Kidney (tissue), 14 donors: Measurements from ENCODE around the gene PLEKHG5. TPM values are rescaled to one million over a fixed set of nuclear protein-coding genes. Genes with fewer than 3 reads are reported as not detected.
A peak's percentile ranks its signal among the peaks of the same experiment; 100 is the strongest.
"Not testable (repeated sequence)": the region's sequence is repeated elsewhere in the genome, so short reads cannot be mapped to it uniquely, and the experiment has no call there.

Experiments
- DNase-seq, 5 donors: peaks; one replicate each; pipeline ENCODE4 v3.0.0-alpha.2; 2013 to 2020
- FAIRE-seq: peaks from 2 replicates; lab custom pipeline; 2012; peaks lifted over from hg19 to GRCh38; lab: Jason Lieb, UNC
- H3K27ac ChIP-seq, 2 donors: one replicate each; pipeline ENCODE4 v1.7.0; 2013; ENCODE audit warnings: low read depth in 2 of 2, low read length in 2 of 2, inconsistent platforms in 1 of 2
- H3K27me3 ChIP-seq: one replicate; pipeline ENCODE4 v1.7.1; 2013; ENCODE audit warnings: low read length, inconsistent platforms; ENCODE audit not compliant: control insufficient read depth, insufficient read depth
- H3K36me3 ChIP-seq, 3 donors: one replicate each; pipeline versions ENCODE4 v1.7.0 to v1.7.1; 2013; ENCODE audit warnings: low read length in 3 of 3, control low read depth in 1 of 3, inconsistent platforms in 1 of 3; ENCODE audit not compliant: insufficient read depth in 3 of 3, control insufficient read depth in 2 of 3
- H3K4me1 ChIP-seq, 3 donors: one replicate each; pipeline versions ENCODE4 v1.7.0 to v1.7.1; 2013; ENCODE audit warnings: low read length in 3 of 3, inconsistent platforms in 1 of 3, low read depth in 1 of 3; ENCODE audit not compliant: control insufficient read depth in 2 of 3, insufficient read depth in 2 of 3
- H3K4me3 ChIP-seq, 3 donors: one replicate each; pipeline versions ENCODE4 v1.7.0 to v1.8.1; 2013; ENCODE audit warnings: low read length in 3 of 3, control low read depth in 1 of 3, inconsistent platforms in 1 of 3
- H3K9ac ChIP-seq, 3 donors: one replicate each; pipeline versions ENCODE4 v1.7.0 to v1.7.1; 2013; ENCODE audit warnings: low read length in 3 of 3, control low read depth in 1 of 3, inconsistent platforms in 1 of 3
- H3K9me3 ChIP-seq, 3 donors: one replicate each; pipeline versions ENCODE4 v1.7.0 to v1.7.1; 2013; ENCODE audit warnings: low read length in 3 of 3, control low read depth in 1 of 3, inconsistent platforms in 1 of 3; ENCODE audit not compliant: control insufficient read depth in 2 of 3, insufficient read depth in 1 of 3
- CTCF ChIP-seq: IDR thresholded peaks from 3 replicates; pipeline ENCODE4 v1.5.1; 2012; ENCODE audit warnings: mild to moderate bottlenecking, moderate library complexity, borderline replicate concordance; ENCODE audit not compliant: insufficient read depth; ENCODE audit errors: extremely low read depth
- intact Hi-C: fragments of 100-400 bp; cut with DNase I; formaldehyde crosslinking; loops from one replicate; pipeline ENCODE4 v1.11.1; 2022
- polyA plus RNA-seq: library from polyadenylated mRNA; stranded (reverse); fragments of 350-450 nt; fragmentation: Illumina TruSeq; extraction: RNeasy Lipid Tissue Mini Kit (QIAGEN cat#74804); gene quantifications from one replicate; pipeline ENCODE4 v1.2.3, GENCODE V29; 2014; ENCODE audit warnings: low read depth, low replicate concordance; ENCODE audit not compliant: insufficient read depth
- total RNA-seq: library from RNA; stranded (reverse); fragmentation: NEBNext Ultra II Directional; extraction: Animal tissue kit (Norgen Biotek cat#: 25700); gene quantifications from one replicate; pipeline ENCODE4 v1.2.1, GENCODE V29; 2021
- donor health status: control.
- donor health status: control.
- donor health status: control.
- donor health status: control.
- donor health status: control.
- donor health status: DM: yes; HTN: yes; CAD: no.
- donor health status: Normal renal cell carcinoma (clear cell type).

The PLEKHG5 gene
- total and polyA plus RNA-seq, 2 donors from 2014 or later: 4.4 to 14.0 TPM

GRCh38 chr1:6447818-6448748, 43.4 kb downstream of the PLEKHG5 start:
- Histone ChIP-seq H3K4me1 (peaks cover 0 to 4% (median 3%) of the 10 kb centered on the region in 3 donors), H3K27me3 (peaks cover 9% of the 10 kb centered on the region), H3K4me3 (no peak overlapping the region), H3K36me3 (no peaks in the 10 kb centered on the region), H3K27ac (no peak overlapping the region), H3K9ac (no peak overlapping the region), H3K9me3 (no peaks in the 10 kb centered on the region)
- DNase-seq (peak in 4 of 5 donors; percentile 83 to 93 (median 88)), FAIRE-seq (no peak)
- no peak for TF ChIP-seq CTCF
- intact Hi-C loops: no loop called here

GRCh38 chr1:6447016-6447817, 44.2 kb downstream of the PLEKHG5 start:
- intact Hi-C loops: no loop called here
- TF ChIP-seq CTCF: no peak
- Histone ChIP-seq H3K4me3 (no peak overlapping the region), H3K27ac (no peak overlapping the region), H3K9ac (no peak overlapping the region), H3K4me1 (peaks cover 0 to 4% (median 3%) of the 10 kb centered on the region in 3 donors), H3K27me3 (peaks cover 6% of the 10 kb centered on the region), H3K9me3 (no peaks in the 10 kb centered on the region), H3K36me3 (no peaks in the 10 kb centered on the region)
- DNase-seq (peak in 3 of 5 donors; percentile 50 to 62 (median 55)), FAIRE-seq (no peak)

GRCh38 chr1:6446665-6447015, 44.8 kb downstream of the PLEKHG5 start:
- FAIRE-seq (no peak), DNase-seq (peak in 1 of 5 donors; percentile 63)
- Histone ChIP-seq H3K9me3 (no peaks in the 10 kb centered on the region), H3K27ac (no peak overlapping the region), H3K9ac (no peak overlapping the region), H3K27me3 (peaks cover 6% of the 10 kb centered on the region), H3K36me3 (no peaks in the 10 kb centered on the region), H3K4me1 (peaks cover 0 to 4% (median 3%) of the 10 kb centered on the region in 3 donors), H3K4me3 (no peak overlapping the region)
- TF ChIP-seq CTCF: no peak
- intact Hi-C loops: no loop called here

- H3K9ac ChIP-seq, H3K4me3 ChIP-seq, H3K36me3 ChIP-seq, H3K4me1 ChIP-seq, H3K27ac ChIP-seq, H3K9me3 ChIP-seq, FAIRE-seq, H3K27me3 ChIP-seq, intact Hi-C loops: not testable (repeated sequence)
- DNase-seq: peak in 1 of 5 donors; percentile 58
These were observed 45.5 kb downstream of the PLEKHG5 start for GRCh38 chr1:6445929-6446328.
